Astrocyte of the spinal cord (primary cell): ENCODE measurements around the gene AGPAT2.

Experiments used
- DNase-seq: peaks from one replicate; pipeline ENCODE4 v3.0.0; 2011; ENCODE audit warnings: low read depth, low spot score
- H3K4me3 ChIP-seq: 2 replicates; pipeline ENCODE4 v1.5.1; 2011; ENCODE audit warnings: low read depth, mild to moderate bottlenecking, low read length, moderate library complexity
- in situ Hi-C: cut with HindIII; loops from 2 replicates; pipeline ENCODE4 v1.10.0; 2017; ENCODE audit warnings: low sequenced_read_pairs
- TF ChIP-seq, protein P1 (sequence below): IDR thresholded peaks from 2 replicates; pipeline ENCODE4 v1.5.1; 2012; ENCODE audit warnings: low read depth, mild to moderate bottlenecking, low read length, inconsistent platforms

AGPAT2 gene

DNA sequence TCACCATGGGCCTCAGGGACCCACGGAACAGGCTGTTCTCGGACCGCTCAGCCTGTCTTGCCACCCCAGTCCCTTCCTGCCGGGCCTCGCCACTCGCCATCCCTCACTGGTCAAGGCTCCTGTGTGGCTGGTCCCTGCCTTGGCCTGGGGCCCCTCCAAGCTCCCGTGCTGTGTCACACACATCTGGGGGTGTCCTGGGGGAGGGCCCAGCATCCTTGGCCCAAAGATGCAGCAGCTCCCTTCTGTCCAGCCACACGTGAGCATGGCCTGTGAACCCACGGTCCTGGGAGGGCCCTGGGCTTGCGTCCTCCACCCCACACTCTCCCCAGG, 25.0 kb downstream of the AGPAT2 start:
- in situ Hi-C loops: no loop called here
- TF ChIP-seq, protein P1, sequence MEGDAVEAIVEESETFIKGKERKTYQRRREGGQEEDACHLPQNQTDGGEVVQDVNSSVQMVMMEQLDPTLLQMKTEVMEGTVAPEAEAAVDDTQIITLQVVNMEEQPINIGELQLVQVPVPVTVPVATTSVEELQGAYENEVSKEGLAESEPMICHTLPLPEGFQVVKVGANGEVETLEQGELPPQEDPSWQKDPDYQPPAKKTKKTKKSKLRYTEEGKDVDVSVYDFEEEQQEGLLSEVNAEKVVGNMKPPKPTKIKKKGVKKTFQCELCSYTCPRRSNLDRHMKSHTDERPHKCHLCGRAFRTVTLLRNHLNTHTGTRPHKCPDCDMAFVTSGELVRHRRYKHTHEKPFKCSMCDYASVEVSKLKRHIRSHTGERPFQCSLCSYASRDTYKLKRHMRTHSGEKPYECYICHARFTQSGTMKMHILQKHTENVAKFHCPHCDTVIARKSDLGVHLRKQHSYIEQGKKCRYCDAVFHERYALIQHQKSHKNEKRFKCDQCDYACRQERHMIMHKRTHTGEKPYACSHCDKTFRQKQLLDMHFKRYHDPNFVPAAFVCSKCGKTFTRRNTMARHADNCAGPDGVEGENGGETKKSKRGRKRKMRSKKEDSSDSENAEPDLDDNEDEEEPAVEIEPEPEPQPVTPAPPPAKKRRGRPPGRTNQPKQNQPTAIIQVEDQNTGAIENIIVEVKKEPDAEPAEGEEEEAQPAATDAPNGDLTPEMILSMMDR: no peak
- H3K4me3 ChIP-seq: no peak overlapping the region
- no peak for DNase-seq

- H3K4me3 ChIP-seq: no peak overlapping the region
- TF ChIP-seq, protein P1: no peak
- in situ Hi-C loops: no loop called here
- DNase-seq: no peak
Measured at GRCh38 chr9:136661641-136662325, 25.5 kb downstream of the AGPAT2 start.

- TF ChIP-seq, protein P1: no peak
- DNase-seq: no peak
- in situ Hi-C loops: no loop called here
- H3K4me3 ChIP-seq: no peak overlapping the region
Measured at GRCh38 chr9:136660971-136661550, 26.2 kb downstream of the AGPAT2 start.

DNA sequence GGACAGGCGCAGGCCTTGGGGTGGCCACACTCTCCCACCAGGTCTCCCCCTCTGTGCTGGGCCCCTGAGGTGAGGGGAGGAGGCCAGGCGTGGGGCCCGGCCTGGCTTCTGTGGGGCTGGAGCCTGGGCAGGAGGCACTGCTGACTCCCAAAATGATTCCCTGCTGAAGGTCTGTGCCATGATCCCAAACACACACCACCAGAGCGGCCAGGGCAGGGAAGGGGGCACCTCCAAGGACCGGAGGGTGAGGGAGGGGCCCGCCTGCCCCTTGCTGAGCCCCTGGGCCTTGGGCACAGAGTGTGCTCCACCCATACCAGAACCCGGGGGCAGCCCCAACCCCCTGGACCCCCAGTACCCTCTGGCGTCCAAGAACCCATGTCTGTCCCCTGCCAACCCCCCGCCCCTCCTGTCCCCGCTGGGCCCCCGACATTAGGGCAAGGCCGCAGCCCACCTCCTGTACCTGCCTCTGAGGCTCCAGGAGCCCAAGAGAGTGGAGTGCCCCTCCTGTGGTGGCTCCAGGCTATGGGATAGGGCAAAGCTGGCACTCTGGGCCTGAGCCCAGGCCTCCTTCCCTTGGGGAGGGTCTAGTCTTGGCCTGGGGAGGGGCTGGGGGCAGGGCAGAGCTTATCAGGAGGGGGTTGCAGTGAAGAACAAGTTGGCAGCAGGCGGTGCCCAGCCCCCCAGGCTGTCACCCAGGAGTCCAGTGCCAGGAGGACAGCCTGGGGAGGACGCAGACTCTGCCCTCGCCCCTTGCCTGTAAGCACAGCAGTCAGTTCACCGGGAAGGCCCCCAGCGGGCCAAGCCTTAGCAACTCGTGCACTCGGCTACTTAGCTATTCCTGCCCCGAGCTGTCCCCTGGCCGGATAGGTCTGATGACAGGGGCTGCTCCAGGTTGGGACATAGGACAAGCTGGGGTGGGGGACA, 27.1 kb downstream of the AGPAT2 start:
- TF ChIP-seq, protein P1: no peak
- no peak overlapping the region for H3K4me3 ChIP-seq
- DNase-seq: no peak
- in situ Hi-C loops: no loop called here

DNA sequence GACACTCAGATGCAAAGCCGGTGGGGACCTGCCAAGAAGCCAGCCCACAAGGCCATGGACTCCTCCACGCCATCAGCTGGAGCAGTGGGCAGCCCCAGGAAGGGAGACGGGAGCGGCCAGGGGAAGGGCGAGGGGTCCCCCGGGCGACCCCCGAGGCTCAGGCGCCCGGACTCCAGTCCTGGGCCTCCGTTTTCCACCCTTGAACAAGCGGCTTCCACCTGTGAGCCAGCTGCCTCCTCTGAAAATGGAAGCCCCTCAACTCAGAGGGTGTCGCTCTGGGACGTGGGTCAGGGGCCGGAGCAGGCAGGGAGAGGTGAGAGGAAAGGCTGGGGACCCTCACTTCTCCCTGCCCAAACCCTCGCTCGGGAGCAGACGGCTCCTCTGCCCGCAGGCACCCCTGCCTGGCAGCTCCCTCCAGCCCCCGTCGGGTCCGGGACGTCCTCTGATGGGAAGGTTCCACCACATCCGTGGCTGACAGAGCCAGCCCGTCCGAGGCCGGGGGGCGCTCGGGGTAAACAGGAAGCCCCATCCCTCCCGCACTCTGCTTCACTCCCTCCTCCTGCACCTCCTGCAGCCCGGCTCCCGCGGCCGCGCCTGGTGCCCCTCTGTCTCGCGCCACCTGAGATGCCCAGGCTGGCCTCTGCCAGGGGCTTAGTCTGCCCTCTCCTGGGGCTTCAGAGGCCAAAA, 28.3 kb downstream of the AGPAT2 start:
- no peak for DNase-seq
- TF ChIP-seq, protein P1: no peak
- in situ Hi-C loops: no loop called here
- no peak overlapping the region for H3K4me3 ChIP-seq
